NCI-H2196 treated with DMSO at 0.1 percent for 48 hours (cell line): ENCODE measurements around the gene C6orf89.
"Not testable (repeated sequence)": the region's sequence is repeated elsewhere in the genome, so short reads cannot be mapped to it uniquely, and the experiment has no call there.

Experiments used
- DNase-seq: peaks from one replicate; lab custom pipeline; 2025; ENCODE audit not compliant: unreplicated experiment; lab: John Stamatoyannopoulos, UW

The C6orf89 gene

GRCh38 chr6:36920049-36920448 lies 34.3 kb downstream of the C6orf89 start:
- DNase-seq: no peak

- DNase-seq: no peak
Observed at GRCh38 chr6:36920546-36920945, 34.8 kb downstream of the C6orf89 start.

- no peak for DNase-seq
Observed at GRCh38 chr6:36924131-36924530, 38.4 kb downstream of the C6orf89 start.

- no peak for DNase-seq
Observed at GRCh38 chr6:36924778-36925374, 39.1 kb downstream of the C6orf89 start.

- no peak for DNase-seq
Observed at GRCh38 chr6:36925809-36926208, 40.1 kb downstream of the C6orf89 start.

GRCh38 chr6:36926708-36927513 lies 41.2 kb downstream of the C6orf89 start:
- DNase-seq: no peak

- no peak for DNase-seq
Observed at GRCh38 chr6:36927691-36928546, 42.2 kb downstream of the C6orf89 start.

GRCh38 chr6:36928547-36928918 lies 42.8 kb downstream of the C6orf89 start:
- no peak for DNase-seq

- no peak for DNase-seq
Observed at GRCh38 chr6:36929152-36929551, 43.4 kb downstream of the C6orf89 start.

GRCh38 chr6:36929607-36930006 lies 43.9 kb downstream of the C6orf89 start:
- no peak for DNase-seq

GRCh38 chr6:36930483-36930882 lies 44.7 kb downstream of the C6orf89 start:
- no peak for DNase-seq

GRCh38 chr6:36933102-36933501 lies 47.4 kb downstream of the C6orf89 start:
- DNase-seq: no peak

GRCh38 chr6:36933519-36933918 lies 47.8 kb downstream of the C6orf89 start:
- DNase-seq: no peak

GRCh38 chr6:36934901-36935300 lies 49.1 kb downstream of the C6orf89 start:
- DNase-seq: no peak

- no peak for DNase-seq
Observed at GRCh38 chr6:36936824-36937223, 51.1 kb downstream of the C6orf89 start.

- DNase-seq: no peak
Observed at GRCh38 chr6:36937896-36938295, 52.1 kb downstream of the C6orf89 start.

GRCh38 chr6:36938536-36938935 lies 52.8 kb downstream of the C6orf89 start:
- DNase-seq: no peak

GRCh38 chr6:36939005-36939404 lies 53.3 kb downstream of the C6orf89 start:
- not testable (repeated sequence) for DNase-seq

- no peak for DNase-seq
Observed at GRCh38 chr6:36940027-36940426, 54.3 kb downstream of the C6orf89 start.

GRCh38 chr6:36941561-36941960 lies 55.8 kb downstream of the C6orf89 start:
- DNase-seq: not testable (repeated sequence)

GRCh38 chr6:36942329-36942728 lies 56.6 kb downstream of the C6orf89 start:
- DNase-seq: not testable (repeated sequence)

GRCh38 chr6:36944650-36945049 lies 58.9 kb downstream of the C6orf89 start:
- DNase-seq: no peak
